Fibroblast of skin of scalp (primary cell): Measurements from ENCODE around the gene FOXK1. TPM values are rescaled to one million over a fixed set of nuclear protein-coding genes. Genes with fewer than 3 reads are reported as not detected.
"Not testable (repeated sequence)": the region's sequence is repeated elsewhere in the genome, so short reads cannot be mapped to it uniquely, and the experiment has no call there.

Experiments used
- DNase-seq: peaks from one replicate; pipeline ENCODE4 v3.0.0-alpha.2; 2013
- polyA plus RNA-seq, 2 experiments: library from polyadenylated mRNA; unstranded; fragments of 120-200 nt; gene quantifications; one replicate each; pipeline ENCODE4 v1.2.1, GENCODE V29; 2013; ENCODE audit not compliant: insufficient read length in 2 of 2

FOXK1 gene
- 25.6 TPM for polyA plus RNA-seq (2013, experiment 1 of 2; ENCODE audit: insufficient read length)
- 21.7 TPM for polyA plus RNA-seq (2013, experiment 2 of 2; ENCODE audit: insufficient read length)

DNA sequence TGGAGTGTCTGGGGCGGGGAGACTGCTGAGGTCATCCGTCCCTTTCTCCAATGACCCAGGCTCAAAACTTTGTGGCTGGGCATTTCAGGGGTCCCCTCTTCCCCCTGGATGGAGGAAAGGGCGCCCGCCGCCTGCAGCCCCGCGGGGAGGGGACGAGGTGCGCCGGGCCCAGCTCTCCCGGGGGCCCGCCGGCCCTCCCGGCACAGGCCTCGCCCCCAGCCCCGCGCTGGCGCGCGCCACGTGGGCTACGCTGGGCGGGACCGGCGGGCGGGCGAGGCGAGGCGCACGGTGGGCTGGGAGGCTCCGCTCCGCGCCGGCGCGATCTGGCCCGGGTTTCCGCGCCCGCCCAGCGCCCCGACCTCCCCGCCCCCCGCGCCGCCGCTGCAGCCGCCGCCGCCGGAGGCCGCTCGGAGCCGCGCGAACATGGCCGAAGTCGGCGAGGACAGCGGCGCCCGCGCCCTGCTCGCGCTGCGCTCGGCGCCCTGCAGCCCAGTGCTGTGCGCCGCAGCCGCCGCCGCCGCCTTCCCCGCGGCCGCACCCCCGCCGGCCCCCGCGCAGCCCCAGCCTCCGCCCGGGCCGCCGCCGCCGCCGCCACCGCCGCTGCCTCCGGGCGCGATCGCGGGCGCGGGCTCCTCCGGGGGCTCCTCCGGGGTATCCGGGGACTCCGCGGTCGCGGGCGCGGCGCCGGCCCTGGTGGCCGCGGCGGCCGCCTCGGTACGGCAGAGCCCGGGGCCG, at the start of gene FOXK1:
FOXK1 (plus strand) TSS at position 410 of the 735 bp plus-strand sequence; CDS start at position 424, 14 bp downstream.
- DNase-seq, result peak; percentile 85

DNA sequence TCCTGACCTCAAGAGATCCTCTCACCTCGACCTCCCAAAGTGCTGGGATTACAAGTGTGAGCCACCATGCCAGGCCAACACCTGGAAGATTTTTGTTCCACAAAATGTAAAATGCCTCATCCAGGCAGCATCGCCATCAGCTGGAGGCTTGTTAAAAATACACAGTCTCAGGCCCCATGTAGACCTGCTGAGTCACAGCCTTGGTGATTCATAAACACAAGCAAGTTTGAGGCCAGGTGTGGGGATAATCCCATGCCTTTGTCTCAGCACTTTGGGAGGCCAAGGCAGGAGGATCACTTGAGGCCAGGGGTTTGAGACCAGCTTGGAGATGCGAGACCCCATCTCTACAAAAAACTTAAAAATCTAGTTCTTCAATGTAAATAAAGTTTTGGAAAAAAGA, 49.1 kb upstream of the FOXK1 start:
- peak; percentile 47 for DNase-seq

DNA sequence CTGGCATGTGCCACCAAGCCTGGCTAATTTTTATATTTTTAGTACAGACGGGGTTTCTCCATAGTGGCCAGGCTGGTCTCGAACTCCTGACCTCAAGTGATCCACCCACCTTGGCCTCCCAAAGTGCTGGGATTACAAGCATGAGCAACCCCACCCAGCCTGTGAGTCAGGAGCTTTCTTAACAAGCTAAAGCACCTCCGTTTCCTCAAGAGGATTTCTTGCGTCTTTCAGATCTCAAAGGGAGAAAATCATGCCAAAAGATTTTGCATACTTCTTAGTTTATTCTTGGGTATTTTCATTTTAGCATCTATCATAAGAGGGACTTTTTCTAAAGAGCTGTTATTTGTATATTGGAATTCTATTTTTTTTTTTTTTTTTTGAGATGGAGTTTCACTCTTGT, 47.9 kb upstream of the FOXK1 start:
- no peak for DNase-seq

DNA sequence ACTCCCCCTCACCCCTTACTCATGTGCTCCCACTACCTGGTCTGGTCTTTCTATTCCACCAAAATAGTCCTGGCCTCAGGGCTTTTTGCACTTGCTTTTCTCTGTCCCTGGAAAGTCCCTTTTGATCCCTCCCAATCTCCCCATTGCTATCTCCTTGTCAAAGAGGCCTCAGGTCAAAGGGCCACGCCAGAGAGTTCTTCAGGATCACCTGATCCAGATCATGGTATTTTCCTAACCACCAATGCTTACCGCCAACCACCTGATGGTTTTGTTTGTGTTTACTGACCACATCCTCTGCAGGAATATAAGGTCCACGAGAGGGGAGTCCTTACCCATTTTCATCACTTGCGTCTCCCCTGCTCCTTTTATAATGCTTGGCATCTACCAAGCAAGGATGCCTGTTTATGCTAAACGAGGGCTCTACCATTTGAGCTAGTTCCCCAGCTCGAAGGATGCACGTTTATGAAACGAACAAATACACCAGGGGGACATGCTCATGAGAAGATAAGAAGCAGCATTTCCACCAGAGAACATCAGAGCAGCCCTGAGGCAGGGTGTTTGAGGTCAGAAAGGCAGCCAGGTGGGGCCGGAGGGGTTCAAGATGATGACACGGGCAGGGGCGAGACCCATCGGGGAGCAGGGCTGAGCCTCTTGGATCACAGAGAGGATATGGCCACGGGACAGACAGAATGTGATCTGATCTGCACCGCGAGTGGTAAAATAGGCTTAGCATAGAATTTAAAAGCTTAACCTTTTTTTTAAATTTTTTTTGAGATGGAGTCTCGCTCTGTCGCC, 43.1 kb upstream of the FOXK1 start:
- no peak for DNase-seq

DNA sequence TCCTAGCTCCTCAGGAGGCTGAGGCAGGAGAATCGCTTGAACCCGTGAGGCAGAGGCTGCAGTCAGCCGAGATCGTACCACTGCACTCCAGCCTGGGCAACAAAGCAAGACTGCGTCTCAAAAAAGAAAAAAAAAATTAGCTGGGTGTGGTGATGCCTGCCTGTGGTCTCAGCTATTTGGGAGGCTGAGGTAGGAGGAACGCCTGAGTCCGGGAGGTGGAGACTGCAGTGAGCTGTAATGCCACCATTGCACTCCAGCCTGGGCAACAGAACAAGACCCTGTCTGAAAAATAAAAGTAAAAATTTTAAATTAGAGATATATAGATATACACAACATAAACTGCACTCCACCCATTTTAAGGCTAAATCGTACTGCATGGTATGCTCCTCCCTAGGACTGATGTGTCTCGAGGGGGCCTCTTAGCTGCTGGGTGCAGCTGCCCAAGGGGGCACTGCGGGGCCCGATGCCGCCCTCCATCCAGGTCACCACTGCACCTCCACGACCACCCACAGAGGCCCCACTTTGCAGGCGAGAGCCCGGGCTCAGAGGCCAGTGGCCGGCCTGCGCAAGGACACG, 40.9 kb upstream of the FOXK1 start:
- no peak for DNase-seq

DNA sequence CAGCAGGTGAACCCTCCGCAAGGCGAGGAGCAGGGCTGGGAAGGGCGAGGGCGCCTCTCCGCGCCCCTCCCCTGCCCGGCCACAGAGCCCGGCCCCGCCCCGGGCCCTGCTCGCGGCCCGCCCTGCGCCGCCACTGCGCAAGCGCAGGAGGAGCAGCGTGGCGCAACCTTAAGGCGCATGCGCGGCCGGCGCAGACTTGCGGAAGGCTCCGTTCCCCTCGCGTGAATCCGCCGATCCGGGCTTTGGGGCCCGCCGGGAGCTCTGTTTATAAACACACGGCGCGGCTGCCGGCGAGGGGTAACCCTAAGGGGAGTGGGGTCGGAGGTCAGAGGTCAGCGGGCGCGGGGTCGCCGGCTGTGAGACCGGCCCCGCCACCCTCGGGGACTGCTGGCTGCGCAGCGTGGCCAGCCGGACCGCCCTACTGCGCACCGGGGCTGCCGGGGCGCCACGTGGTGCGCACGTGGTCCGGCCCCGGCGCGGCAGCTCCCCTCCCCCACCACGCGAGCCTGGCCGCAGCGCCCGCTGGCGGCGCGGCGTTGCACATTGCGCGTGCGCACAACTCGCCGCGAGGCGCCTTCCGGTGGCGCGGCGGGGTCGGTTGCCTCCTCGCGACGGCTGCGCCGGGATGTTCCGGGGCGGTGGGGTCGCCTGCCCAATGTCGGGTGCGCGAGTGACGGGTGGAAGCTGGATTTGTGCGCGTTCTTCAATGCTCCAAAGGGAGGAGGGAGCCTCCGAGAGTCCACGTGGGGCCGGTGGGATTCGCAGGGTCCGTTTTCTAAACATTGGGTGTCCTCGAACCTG, 40.2 kb upstream of the FOXK1 start:
- DNase-seq, result peak; percentile 94

DNA sequence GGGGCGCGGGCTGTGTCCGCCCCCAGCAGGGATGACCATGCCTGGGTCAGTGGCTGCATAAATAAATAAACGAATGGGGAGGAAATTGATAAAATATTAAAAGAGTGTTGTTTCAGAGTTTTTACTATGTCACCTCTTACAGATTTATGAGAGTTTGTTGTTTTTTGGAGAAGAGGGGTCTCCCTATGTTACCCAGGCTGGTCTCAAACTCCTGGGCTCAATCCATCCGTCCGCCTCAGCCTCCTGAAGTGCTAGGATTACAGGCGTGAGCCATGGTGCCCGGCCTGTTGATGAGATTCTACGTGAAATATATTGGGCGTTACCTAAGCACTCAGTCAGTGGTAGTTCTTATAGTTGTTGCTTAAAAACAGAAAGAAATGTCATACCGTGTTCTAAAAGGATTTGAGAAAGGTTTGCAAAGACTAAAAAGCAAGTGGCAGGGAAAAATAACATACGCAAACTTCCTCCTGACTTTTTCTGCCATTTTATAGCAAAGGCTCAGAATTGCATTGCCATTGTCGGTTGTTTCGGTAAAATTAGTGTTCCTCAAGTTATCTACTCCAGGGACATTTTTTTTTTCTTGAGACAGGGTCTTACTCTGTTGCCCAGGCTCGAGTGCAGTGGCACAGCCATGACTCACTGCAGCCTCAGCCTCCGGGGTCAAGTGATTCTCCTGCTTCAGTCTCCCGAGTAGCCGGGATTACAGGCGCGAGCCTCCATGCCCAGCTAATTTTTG, 39.5 kb upstream of the FOXK1 start:
- no peak for DNase-seq

DNA sequence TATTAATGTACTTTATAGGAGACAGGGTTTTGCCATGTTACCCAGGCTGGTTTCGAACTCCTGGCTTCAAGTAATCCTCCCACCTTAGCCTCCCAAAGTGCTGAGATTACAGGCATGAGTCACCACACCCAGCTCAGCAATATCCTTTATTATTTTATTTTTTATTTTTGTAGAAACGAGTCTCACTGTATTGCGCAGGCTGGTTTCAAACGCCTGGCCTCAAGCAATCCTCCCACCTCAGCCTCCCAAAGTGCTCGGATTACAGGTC, 39.0 kb upstream of the FOXK1 start:
- not testable (repeated sequence) for DNase-seq

DNA sequence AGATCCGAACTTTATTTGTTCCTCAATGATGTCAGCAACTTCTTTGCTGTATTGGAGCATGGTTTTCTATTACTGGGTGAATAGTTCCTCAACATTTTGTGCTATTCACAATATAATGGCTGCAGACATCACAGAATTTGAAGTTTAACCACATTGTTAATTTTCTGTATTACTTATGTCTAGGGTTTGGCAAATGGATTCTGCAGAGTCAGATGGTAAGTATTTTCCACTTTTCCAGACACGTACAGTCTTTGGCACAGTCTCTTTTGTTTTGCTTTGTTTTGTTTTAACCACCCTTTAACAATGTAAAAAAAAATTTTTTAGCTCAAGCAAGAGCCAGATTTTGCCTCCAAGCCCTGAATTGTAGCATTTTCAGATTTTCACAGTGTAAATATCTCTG, 36.8 kb upstream of the FOXK1 start:
- peak; percentile 71 for DNase-seq

DNA sequence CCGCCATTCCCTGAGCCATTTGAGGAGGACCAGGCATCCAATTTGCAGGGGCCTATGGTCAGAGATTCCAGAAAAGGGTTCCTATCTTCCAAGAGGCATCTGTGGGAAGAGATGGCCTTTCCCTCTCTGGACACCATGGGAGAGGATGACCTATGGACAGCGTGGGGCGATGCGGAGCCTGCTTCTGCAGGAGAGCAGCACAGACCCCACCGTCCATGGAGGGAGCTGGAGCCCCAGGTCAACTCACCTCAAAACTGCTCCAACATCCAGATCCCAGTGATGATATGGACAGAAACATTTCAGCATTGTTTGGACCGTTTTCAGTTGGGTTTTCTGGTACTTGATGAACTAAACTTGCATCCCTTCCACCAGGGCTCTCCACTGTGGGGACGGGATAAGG, 34.0 kb upstream of the FOXK1 start:
- DNase-seq, result no peak

DNA sequence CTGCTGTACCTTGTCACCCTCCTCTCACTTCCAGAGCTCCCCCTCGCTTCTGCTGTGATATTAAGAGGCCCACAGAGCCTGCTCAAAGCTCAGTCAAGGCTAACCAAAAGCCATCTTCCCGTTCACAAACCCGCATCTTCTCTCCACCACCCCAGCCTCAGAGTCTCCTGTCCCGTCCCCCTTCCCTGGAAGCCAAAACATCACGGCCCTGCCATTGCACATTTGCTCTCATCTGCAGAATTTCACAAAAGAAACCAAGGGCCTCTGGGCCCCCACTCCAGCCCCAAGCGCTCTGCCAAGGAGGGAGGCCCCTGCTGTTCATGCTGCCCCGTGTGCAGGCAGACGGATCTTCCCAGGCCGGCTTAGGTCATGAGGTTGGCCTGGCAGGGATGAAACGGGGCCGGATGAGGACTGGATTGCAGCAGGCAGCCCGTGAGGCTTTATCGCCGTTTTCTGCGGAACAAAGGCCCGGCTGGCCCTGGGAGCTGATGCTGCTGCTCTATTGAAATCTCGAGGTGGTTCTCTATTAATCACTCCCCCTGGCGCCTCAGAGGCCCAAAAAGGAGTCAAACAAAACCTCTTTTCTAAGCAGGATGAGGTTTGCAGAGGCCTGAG, 31.6 kb upstream of the FOXK1 start:
- DNase-seq, result peak; percentile 56

DNA sequence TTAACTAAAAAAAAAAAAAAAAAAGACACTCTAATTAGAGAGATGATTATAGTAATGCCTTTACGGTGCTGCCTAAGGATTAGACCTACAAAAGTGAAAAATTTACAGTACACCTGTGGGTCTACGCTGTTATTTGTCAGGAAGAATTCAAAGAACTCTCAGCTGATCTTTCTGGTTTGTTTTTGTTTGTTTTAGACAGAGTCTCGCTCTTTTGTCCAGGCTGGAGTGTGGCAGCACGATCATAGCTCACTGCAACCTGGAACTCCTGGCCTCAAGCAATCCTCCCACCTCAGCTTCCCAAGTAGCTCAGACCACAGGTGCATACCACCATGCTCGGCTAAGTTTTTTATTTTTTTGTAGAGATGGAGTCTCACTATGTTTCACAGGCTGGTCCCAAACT, 28.3 kb upstream of the FOXK1 start:
- DNase-seq, result no peak

DNA sequence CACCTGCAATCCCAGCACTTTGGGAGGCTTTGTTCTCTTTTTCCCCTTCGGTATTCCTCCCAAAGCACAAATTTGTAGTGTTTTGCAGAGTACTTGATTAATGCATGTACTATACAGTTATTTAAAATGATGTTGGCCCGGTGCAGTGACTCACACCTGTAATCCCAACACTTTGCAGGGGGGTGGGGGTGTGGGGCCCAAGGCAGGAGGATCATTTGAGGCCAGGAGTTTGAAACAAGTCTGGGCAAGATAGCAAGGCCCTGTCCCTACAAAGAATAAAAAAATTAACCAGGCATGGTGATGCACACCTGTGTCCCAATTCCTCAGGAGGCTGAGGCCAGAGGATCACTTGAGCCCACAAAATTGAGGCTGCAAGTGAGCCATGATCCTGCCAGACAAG, 26.8 kb upstream of the FOXK1 start:
- no peak for DNase-seq

DNA sequence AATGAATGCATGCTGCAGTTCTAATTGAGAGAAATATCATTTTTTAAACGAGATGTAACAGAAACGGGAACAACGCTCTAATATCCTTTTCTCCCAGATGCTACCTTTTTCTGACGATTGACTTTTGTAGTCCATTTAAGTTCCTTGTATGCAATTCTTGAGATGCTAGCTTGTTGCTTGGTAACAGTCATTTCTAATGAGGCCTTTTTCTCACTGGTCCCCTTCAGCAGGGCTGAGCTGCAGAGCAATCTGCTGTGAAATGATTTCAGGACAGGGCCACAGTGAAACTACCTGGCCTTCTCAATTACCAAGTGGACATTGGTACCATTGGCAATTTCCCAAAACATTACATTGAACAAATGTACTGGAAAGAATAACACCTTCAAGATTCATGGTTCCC, 26.2 kb upstream of the FOXK1 start:
- no peak for DNase-seq

DNA sequence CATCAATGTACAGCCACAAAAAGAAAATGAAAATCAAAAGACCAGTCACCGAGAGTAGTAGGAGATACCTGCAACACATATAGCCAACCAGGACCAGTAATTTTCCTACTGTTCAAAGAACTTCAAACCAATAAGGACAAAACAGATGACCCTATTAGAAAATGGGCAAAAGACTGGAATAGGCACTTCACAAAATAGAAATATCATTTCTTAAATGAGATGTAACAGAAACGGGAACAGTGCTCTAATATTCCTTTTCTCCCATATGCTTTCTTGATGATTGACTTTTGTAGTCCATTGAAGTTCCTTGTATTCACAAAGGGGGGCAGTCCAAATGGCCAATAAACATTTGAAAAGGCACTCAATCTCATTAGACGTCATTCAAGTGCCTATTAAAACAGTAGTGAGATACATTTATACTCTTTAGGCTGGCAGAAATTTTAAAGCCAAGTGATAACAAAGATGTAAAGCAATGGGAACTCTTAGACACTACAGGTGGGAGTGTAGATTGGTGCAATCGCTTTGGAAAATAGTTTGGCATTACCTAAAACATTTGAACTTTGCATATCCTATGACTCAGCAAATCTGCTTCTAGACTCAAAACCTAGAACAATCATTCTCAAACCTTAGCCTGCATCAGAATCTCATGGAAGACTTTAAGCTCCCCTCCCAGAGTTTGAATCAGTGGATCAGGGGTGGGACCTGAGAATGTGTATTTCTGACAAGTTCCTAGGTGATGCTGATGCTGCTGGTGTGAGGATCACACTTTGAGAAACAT, 24.3 kb upstream of the FOXK1 start:
- no peak for DNase-seq

DNA sequence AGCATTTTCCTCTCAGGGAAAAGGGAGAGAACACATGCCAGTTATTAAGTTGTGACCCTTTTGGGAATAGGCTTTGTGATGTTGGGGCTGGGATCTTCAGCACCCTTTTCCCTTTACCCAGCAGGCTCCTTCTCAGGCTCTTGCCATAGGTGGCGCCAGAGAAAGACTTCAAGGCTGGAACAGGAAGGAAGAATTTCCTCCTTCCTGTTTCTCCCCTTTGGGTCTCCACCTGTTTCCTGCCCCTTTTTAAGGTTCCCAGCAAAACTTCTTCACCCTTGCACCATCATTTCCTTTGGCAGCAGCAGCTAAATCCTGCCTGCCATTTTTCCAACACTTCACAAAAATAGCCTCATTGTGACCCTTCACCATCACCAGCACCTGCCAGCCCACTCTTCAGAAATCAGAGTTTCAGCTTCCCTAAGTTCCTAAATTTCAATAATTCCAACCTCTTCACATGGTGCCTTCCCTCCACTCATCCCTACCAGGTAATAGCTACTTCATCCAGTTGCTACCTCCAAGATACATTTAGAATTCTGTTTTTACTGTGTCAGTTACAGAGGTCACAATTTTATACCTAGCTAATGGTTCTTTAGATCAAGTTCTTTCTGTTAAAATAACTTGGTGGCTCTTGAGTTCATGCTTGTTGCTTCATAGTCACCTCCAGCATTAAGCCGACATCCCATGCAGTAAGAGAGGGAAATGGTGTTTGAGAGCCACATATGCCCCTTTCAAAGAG, 22.4 kb upstream of the FOXK1 start:
- no peak for DNase-seq

DNA sequence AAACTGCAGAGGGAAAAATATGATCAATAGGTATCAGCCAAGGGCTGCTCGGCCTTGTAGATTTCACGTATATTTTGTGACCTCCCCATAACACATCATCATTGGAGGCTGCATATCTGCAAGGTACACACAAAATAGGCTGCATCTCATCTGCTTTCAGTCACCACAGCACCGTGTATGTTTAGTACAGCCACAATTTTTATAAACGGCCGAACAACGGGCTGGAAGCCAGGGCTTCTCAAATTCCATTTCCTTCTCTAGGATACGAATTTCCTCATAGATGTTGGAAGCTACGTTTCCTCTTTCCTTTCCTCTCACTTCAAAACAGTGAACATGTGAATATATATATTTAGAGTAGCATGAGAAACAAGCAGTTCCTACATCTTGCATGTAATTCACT, 20.2 kb upstream of the FOXK1 start:
- DNase-seq, result no peak

DNA sequence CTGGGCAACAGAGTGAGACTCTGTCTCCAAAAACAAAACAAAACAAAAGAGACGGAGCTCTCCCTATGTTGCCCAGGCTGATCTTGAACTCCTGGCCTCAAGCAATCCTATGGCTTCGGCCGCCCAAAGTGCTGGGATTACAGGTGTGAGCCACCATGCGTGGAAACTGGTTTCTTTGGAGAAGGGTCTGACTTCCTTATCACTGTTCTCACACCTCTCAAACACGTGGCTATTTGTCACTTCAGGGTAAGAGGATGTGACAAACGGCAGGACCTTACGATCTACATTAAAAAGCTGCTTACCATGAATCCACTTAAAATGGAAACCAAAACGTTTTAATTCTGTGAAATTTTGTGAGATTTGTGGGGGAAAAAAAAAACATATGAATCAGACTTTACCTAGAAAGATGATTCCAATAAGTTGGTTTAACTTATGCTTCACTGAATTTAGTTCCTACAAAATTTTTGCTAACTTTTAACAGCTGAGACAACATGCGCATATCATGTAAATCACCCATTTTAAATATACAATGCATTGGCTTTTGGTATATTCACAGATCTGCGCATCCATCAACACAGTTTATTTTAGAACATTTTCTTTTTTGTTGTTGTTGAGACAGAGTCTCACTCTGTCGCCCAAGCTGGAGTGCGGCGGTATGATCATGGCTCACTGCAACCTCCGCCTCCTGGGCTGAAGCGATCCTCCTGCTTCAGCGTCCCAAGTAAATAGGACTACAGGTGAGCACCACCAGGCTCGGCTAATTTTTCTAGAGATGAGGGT, 18.7 kb upstream of the FOXK1 start:
- no peak for DNase-seq

DNA sequence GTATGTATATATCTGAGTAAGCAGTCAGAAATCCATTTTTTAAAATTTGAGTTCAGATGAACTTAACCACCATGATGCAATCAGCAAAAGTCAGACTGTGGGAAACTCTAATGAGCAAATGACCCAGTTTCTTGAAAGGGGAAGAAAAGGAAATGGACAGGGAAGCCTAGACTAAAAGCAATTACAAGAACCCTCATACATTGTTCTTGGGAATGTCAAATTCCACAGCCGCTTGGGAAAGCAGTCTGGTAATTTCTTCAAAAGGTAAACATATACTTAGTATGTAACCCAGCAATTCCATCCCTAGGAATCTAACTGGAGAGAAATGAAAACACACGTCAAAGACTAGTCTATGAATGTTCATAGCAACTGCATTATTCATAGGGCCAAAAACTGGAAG, 16.4 kb upstream of the FOXK1 start:
- peak; percentile 100 for DNase-seq
